Measurements from ENCODE around the gene NCAPD2. TPM values are rescaled to one million over a fixed set of nuclear protein-coding genes. Genes with fewer than 3 reads are reported as not detected.

NCAPD2 gene
- total and polyA plus RNA-seq, 2 of the 4 experiments (the other 2 are of a cell fraction) = 35.6 to 57.9 TPM

GRCh38 chr12:6533653-6533922 lies 39.7 kb downstream of the NCAPD2 start:
- no peak for ATAC-seq (ENCODE audit: low read depth)
- peak overlapping the region; percentile 93 for H4K5ac ChIP-seq (ENCODE audit: low read depth, low read length)
- H3K23ac ChIP-seq (ENCODE audit: low read depth, low read length) = peak overlapping the region; percentile 90
- H2BK15ac ChIP-seq (ENCODE audit: low read depth, low read length) = peak overlapping the region; percentile 63; the same call in 2 of the 3 replicates
- 0% methylated on average over 3 of the region's 9 CpGs; no CpG with 5 or more reads in 1 of the 2 experiments for WGBS, 2 experiments (ENCODE audit: extremely low coverage in 2 of 2, insufficient read length in 1 of 2)
- H3K27me3 ChIP-seq (ENCODE audit: control insufficient read depth, insufficient read depth, low read length) = no peaks in the 10 kb centered on the region
- H3K4me3 ChIP-seq (ENCODE audit: insufficient read depth, low read depth, low read length) = peak overlapping the region; percentile 51
- peaks cover 12% of the 10 kb centered on the region for H3K4me1 ChIP-seq (ENCODE audit: control insufficient read depth, insufficient read depth, low read length)
- in situ Hi-C loops (cut with MboI; ENCODE audit: low sequenced_read_pairs) (no loop called here), intact Hi-C loops (cut with micrococcal nuclease) (loop anchor here (2.0 kb wide), 2 partner anchors 39 to 197 kb away; partner anchors contain the start of gene NCAPD2), dilution Hi-C loops (cut with HindIII; ENCODE audit: low sequenced_read_pairs, unreplicated experiment) (no loop called here)
- H2BK120ac ChIP-seq (ENCODE audit: low read depth, low read length) = peak overlapping the region; percentile 96
- peak overlapping the region; percentile 86 for H3K56ac ChIP-seq (ENCODE audit: extremely low read depth, insufficient read depth, low read length)
- H3K9ac ChIP-seq (ENCODE audit: low read depth, low read length) = peak overlapping the region; percentile 84
- H3K4me2 ChIP-seq (ENCODE audit: low read depth, low read length) = peak overlapping the region; percentile 95
- peaks cover 54% of the 10 kb centered on the region for H3K36me3 ChIP-seq (ENCODE audit: control insufficient read depth, insufficient read depth, low read length)
- H2AK9ac ChIP-seq (replicated peaks; ENCODE audit: low read depth, low read length, poor library complexity) = peak overlapping the region; percentile 100
- peak overlapping the region; percentile 80 to 82 for H4K8ac ChIP-seq (ENCODE audit: low read depth in 2 of 2, low read length in 2 of 2)
- H4K91ac ChIP-seq (ENCODE audit: insufficient read depth, low read depth, low read length) = peak overlapping the region; percentile 96
- H3K9me3 ChIP-seq (ENCODE audit: control insufficient read depth, insufficient read depth, low read length) = no peaks in the 10 kb centered on the region
- H2AK5ac ChIP-seq (ENCODE audit: low read depth, low read length) = peak overlapping the region; percentile 95
- peak overlapping the region; percentile 99 for H2BK5ac ChIP-seq (ENCODE audit: low read depth, low read length, poor library complexity, severe bottlenecking)
- TF ChIP-seq MXI1 (IDR thresholded peaks at IDR 0.05; ENCODE audit: borderline replicate concordance, low read depth, low read length) (no peak), ELK1 (IDR thresholded peaks at IDR 0.05; ENCODE audit: borderline replicate concordance, low read depth, low read length) (no peak), CEBPB (IDR thresholded peaks at IDR 0.05; ENCODE audit: low read depth, low read length) (no peak), CTCF (conservative IDR thresholded peaks at IDR 0.05; ENCODE audit: low read depth, low read length) (no peak), RAD21 (IDR thresholded peaks at IDR 0.05; ENCODE audit: low read length) (no peak), USF2 (IDR thresholded peaks at IDR 0.05; ENCODE audit: low read depth, low read length) (no peak), CHD1 (IDR thresholded peaks at IDR 0.05; ENCODE audit: low read depth, low read length) (no peak), RFX5 (IDR thresholded peaks at IDR 0.05; ENCODE audit: low read depth, low read length) (no peak), MAFK (IDR thresholded peaks at IDR 0.05; ENCODE audit: low read depth, low read length) (no peak), NFE2L2 (IDR thresholded peaks at IDR 0.05; ENCODE audit: low read depth, low read length) (no peak), BHLHE40 (IDR thresholded peaks at IDR 0.05; ENCODE audit: low read depth, low read length) (no peak), MAZ (IDR thresholded peaks at IDR 0.05; ENCODE audit: borderline replicate concordance, low read depth, low read length) (no peak), SMC3 (IDR thresholded peaks at IDR 0.05; ENCODE audit: low read depth, low read length) (no peak), RCOR1 (IDR thresholded peaks at IDR 0.05; ENCODE audit: insufficient replicate concordance, low read length) (no peak), POLR2A (IDR thresholded peaks at IDR 0.05; ENCODE audit: low read depth, low read length) (no peak; the same call in 1 of the 2 replicates), FOS (IDR thresholded peaks at IDR 0.05; ENCODE audit: low read depth, low read length) (no peak)
- CTCF ChIA-PET = no interaction called here
- peak overlapping the region; percentile 99 for H3K14ac ChIP-seq (replicated peaks; ENCODE audit: low read depth, low read length)
- H3K4ac ChIP-seq (ENCODE audit: low read depth, low read length) = peak overlapping the region; percentile 97
- H4K20me1 ChIP-seq (ENCODE audit: insufficient read depth, low read length) = peaks cover 43% of the 10 kb centered on the region
- H2AFZ ChIP-seq (replicated peaks; ENCODE audit: low read length, poor library complexity) = peak overlapping the region; percentile 85
- H2BK20ac ChIP-seq (ENCODE audit: low read depth, low read length) = no peak overlapping the region; the same call in 1 of the 2 replicates
- no TSS peak for BruUV-seq (replicated peaks)
- DNase-seq = no peak
- H3K79me1 ChIP-seq (ENCODE audit: low read depth in 1 of 2, low read length in 2 of 2) = peaks cover 2 to 61% of the 10 kb centered on the region in 2 experiments; a peak in 3 of 4 replicates
- H3K18ac ChIP-seq (ENCODE audit: low read depth, low read length) = peak overlapping the region; percentile 93
- H3K27ac ChIP-seq (ENCODE audit: insufficient read depth, low read length) = peak overlapping the region; percentile 94
- no peaks in the 10 kb centered on the region for H3K9me1 ChIP-seq (ENCODE audit: insufficient read depth, low read length)
- POLR2A ChIA-PET (ENCODE audit: unreplicated experiment) = interaction anchor here (0.5 to 2.9 kb wide), 36 partner anchors 13 to 543 kb away, joined by 3 to 48 read pairs (median 7); partner anchors contain the start of genes COPS7A, MRPL51, NOP2 and VAMP1
